Bronchial epithelial cell (primary cell): ENCODE measurements around the gene GCK. TPM values are rescaled to one million over a fixed set of nuclear protein-coding genes. Genes with fewer than 3 reads are reported as not detected.

ENCODE experiments used
- DNase-seq: peaks from one replicate; pipeline ENCODE4 v3.0.0-alpha.2; 2010; ENCODE audit warnings: low read depth
- FAIRE-seq: peaks from 2 replicates; lab custom pipeline; 2011; peaks lifted over from hg19 to GRCh38; lab: Jason Lieb, UNC
- H3K27me3 ChIP-seq: 2 replicates; pipeline ENCODE4 v1.5.1; 2011; ENCODE audit warnings: low read length; ENCODE audit not compliant: control insufficient read depth, insufficient read depth
- H3K36me3 ChIP-seq: 2 replicates; pipeline ENCODE4 v1.5.1; 2011; ENCODE audit warnings: low read length; ENCODE audit not compliant: control insufficient read depth, insufficient read depth
- H3K4me3 ChIP-seq: 2 replicates; pipeline ENCODE4 v1.5.1; 2011; ENCODE audit warnings: mild to moderate bottlenecking, low read depth, low read length, control low read depth
- total RNA-seq: library from RNA; depleted of rRNA; stranded (reverse); fragments of >200 nt; gene quantifications from 2 replicates; pipeline ENCODE4 v1.2.1, GENCODE V29; 2014
- TF ChIP-seq, protein P1 (sequence below): IDR thresholded peaks from 2 replicates; pipeline ENCODE4 v1.5.1; 2011; ENCODE audit warnings: mild to moderate bottlenecking, moderate library complexity, low read length, control low read depth, inconsistent platforms; ENCODE audit not compliant: insufficient read depth, severe bottlenecking

GCK gene
- total RNA-seq, 1 donor from 2014 or later, result 0.53 TPM

GRCh38 chr7:44145479-44145968 lies 43.7 kb downstream of the GCK start:
- Histone ChIP-seq H3K27me3 (peaks cover 5% of the 10 kb centered on the region), H3K36me3 (no peaks in the 10 kb centered on the region), H3K4me3 (peak overlapping the region; percentile 22)
- DNase-seq, result peak; percentile 8
- FAIRE-seq, result no peak
- TF ChIP-seq, protein P1, sequence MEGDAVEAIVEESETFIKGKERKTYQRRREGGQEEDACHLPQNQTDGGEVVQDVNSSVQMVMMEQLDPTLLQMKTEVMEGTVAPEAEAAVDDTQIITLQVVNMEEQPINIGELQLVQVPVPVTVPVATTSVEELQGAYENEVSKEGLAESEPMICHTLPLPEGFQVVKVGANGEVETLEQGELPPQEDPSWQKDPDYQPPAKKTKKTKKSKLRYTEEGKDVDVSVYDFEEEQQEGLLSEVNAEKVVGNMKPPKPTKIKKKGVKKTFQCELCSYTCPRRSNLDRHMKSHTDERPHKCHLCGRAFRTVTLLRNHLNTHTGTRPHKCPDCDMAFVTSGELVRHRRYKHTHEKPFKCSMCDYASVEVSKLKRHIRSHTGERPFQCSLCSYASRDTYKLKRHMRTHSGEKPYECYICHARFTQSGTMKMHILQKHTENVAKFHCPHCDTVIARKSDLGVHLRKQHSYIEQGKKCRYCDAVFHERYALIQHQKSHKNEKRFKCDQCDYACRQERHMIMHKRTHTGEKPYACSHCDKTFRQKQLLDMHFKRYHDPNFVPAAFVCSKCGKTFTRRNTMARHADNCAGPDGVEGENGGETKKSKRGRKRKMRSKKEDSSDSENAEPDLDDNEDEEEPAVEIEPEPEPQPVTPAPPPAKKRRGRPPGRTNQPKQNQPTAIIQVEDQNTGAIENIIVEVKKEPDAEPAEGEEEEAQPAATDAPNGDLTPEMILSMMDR, result no peak

GRCh38 chr7:44144968-44145478 lies 44.2 kb downstream of the GCK start:
- no peak for DNase-seq
- no peak for FAIRE-seq
- no peaks in the 10 kb centered on the region for H3K36me3 ChIP-seq
- TF ChIP-seq, protein P1, result no peak
- peaks cover 5% of the 10 kb centered on the region for H3K27me3 ChIP-seq
- no peak overlapping the region for H3K4me3 ChIP-seq

GRCh38 chr7:44144426-44144967 lies 44.7 kb downstream of the GCK start:
- no peaks in the 10 kb centered on the region for H3K36me3 ChIP-seq
- DNase-seq (no peak), FAIRE-seq (no peak)
- H3K27me3 ChIP-seq, result peaks cover 5% of the 10 kb centered on the region
- TF ChIP-seq, protein P1, result no peak
- no peak overlapping the region for H3K4me3 ChIP-seq

DNA sequence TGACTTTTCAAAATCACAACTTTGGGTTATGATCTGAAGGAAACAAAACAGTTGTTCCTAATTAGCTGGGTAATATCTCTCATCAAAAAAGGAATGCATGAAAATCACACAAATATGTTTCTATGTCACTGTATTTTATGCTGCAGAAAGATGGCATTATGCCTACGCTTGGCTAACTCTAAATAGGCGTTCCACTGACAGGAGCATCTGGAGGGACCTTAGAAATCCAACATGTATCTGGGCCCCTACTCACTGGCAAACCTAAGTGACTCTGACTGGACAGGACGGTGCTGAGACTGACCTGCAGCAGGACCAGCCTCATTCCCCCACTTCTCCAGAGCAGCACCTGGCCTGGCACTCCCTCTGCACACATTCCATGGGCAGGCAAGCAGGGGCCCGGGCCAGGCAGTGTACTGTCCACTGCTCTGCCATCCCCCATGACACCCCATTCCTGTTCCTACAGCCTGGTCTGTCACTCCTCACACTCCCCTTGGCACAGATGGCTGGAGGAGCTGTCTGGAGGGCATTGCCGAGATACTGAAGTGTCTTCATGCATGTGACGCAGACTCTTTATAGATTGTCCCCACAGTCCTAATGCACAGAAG lies 45.5 kb downstream of the GCK start:
- DNase-seq (no peak), FAIRE-seq (no peak)
- Histone ChIP-seq H3K36me3 (no peaks in the 10 kb centered on the region), H3K27me3 (peaks cover 5% of the 10 kb centered on the region), H3K4me3 (no peak overlapping the region)
- TF ChIP-seq, protein P1, result no peak

DNA sequence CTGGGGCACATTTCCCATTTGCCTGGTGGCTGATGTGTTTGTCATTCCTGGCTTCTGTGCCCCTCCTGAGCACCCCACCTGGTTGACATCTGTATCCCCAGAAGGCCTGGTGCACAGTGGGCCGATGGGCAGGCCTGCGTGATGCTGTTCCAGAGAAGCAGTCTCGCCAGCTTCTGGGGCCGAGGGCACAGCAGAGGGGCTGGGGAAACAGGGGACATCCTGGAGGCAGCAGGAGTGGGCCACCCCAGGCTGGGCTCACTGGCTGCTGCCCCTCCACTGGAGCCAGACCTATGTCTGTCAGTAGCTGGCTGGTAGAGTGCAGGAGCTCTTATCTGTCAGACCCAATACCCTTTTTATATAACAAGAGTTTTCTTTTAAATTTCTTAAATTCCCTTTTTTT lies 47.2 kb downstream of the GCK start:
- DNase-seq (no peak), FAIRE-seq (no peak)
- Histone ChIP-seq H3K4me3 (no peak overlapping the region), H3K27me3 (peaks cover 4% of the 10 kb centered on the region), H3K36me3 (no peaks in the 10 kb centered on the region)
- TF ChIP-seq, protein P1, result no peak
